IPS-18c (cell line): ENCODE results near the gene MPG.
"Not testable (repeated sequence)": the region's sequence is repeated elsewhere in the genome, so short reads cannot be mapped to it uniquely, and the experiment has no call there.

ENCODE experiments used
- H3K4me3 ChIP-seq: 2 replicates; pipeline ENCODE4 v1.7.0; 2013; ENCODE audit warnings: low read depth, mild to moderate bottlenecking, low read length, moderate library complexity; ENCODE audit not compliant: insufficient read depth
- H3K9me3 ChIP-seq: one replicate; pipeline ENCODE4 v1.6.1; 2013; ENCODE audit warnings: mild to moderate bottlenecking, low read length, moderate library complexity; ENCODE audit not compliant: control insufficient read depth, insufficient read depth

The MPG gene

GRCh38 chr16:77807-78443, at the start of gene MPG:
TSS of gene MPG (plus strand) at chr16:78225. CDS start at chr16:78310, 85 bp downstream.
- Histone ChIP-seq H3K4me3 (peak within 1 kb of the TSS; percentile 77), H3K9me3 (no peaks in the 10 kb centered on the region)

GRCh38 chr16:30627-31026, 47.4 kb upstream of the MPG start:
- not testable (repeated sequence) for H3K9me3 ChIP-seq, H3K4me3 ChIP-seq

- H3K4me3 ChIP-seq, H3K9me3 ChIP-seq: not testable (repeated sequence)
Observed at GRCh38 chr16:33154-33876, 44.7 kb upstream of the MPG start.

GRCh38 chr16:33877-34647, 44.0 kb upstream of the MPG start:
- Histone ChIP-seq H3K4me3 (no peak overlapping the region; the same call in 1 of the 2 replicates), H3K9me3 (no peaks in the 10 kb centered on the region)

GRCh38 chr16:34648-34987, 43.4 kb upstream of the MPG start:
- Histone ChIP-seq H3K9me3 (no peaks in the 10 kb centered on the region), H3K4me3 (no peak overlapping the region)

GRCh38 chr16:35011-35677, 42.9 kb upstream of the MPG start:
- H3K9me3 ChIP-seq, result no peaks in the 10 kb centered on the region
- no peak overlapping the region for H3K4me3 ChIP-seq

GRCh38 chr16:35678-36305, 42.2 kb upstream of the MPG start:
- no peaks in the 10 kb centered on the region for H3K9me3 ChIP-seq

GRCh38 chr16:36336-36984, 41.6 kb upstream of the MPG start:
- Histone ChIP-seq H3K4me3 (no peak overlapping the region), H3K9me3 (no peaks in the 10 kb centered on the region)

More at GRCh38 chr16:35678-36305, 42.2 kb upstream of the MPG start:
- H3K4me3 ChIP-seq, result no peak overlapping the region

- H3K9me3 ChIP-seq, result peaks cover 2% of the 10 kb centered on the region
- H3K4me3 ChIP-seq, result no peak overlapping the region
Observed at GRCh38 chr16:37511-37910, 40.5 kb upstream of the MPG start.

GRCh38 chr16:38206-38605, 39.8 kb upstream of the MPG start:
- not testable (repeated sequence) for H3K9me3 ChIP-seq, H3K4me3 ChIP-seq

GRCh38 chr16:38941-39892, 38.8 kb upstream of the MPG start:
- H3K4me3 ChIP-seq, result no peak overlapping the region
- H3K9me3 ChIP-seq, result peaks cover 2% of the 10 kb centered on the region

GRCh38 chr16:41439-42068, 36.5 kb upstream of the MPG start:
- peaks cover 2% of the 10 kb centered on the region for H3K9me3 ChIP-seq
- H3K4me3 ChIP-seq, result no peak overlapping the region

- Histone ChIP-seq H3K4me3 (no peak overlapping the region), H3K9me3 (peaks cover 2% of the 10 kb centered on the region)
Observed at GRCh38 chr16:42069-42457, 36.0 kb upstream of the MPG start.

- H3K9me3 ChIP-seq, result peaks cover 2% of the 10 kb centered on the region
- no peak overlapping the region for H3K4me3 ChIP-seq
Observed at GRCh38 chr16:42691-43090, 35.3 kb upstream of the MPG start.

- H3K9me3 ChIP-seq, result peaks cover 2% of the 10 kb centered on the region
- no peak overlapping the region for H3K4me3 ChIP-seq
Observed at GRCh38 chr16:43294-43693, 34.7 kb upstream of the MPG start.
